ENCODE measurements around the gene LIN7C.

The LIN7C gene

GRCh38 chr11:27506200-27507182 lies at the start of gene LIN7C:
Gene LIN7C (minus strand): TSS chr11:27506769. CDS start chr11:27506752, 17 bp downstream.
- in situ Hi-C loops (cut with MboI; ENCODE audit: low sequenced_read_pairs, unreplicated experiment), result no loop called here
- DNase-seq (ENCODE audit: low spot score), result peak; percentile 94
- no peak for TF ChIP-seq CTCF (IDR thresholded peaks at IDR 0.05; ENCODE audit: borderline replicate concordance, control extremely low read depth, extremely low read depth, insufficient read depth, missing control alignments)

GRCh38 chr11:27555264-27555663 lies 48.7 kb upstream of the LIN7C start:
- no peak for TF ChIP-seq CTCF (IDR thresholded peaks at IDR 0.05; ENCODE audit: borderline replicate concordance, control extremely low read depth, extremely low read depth, insufficient read depth, missing control alignments)
- in situ Hi-C loops (cut with MboI; ENCODE audit: low sequenced_read_pairs, unreplicated experiment), result no loop called here
- DNase-seq (ENCODE audit: low spot score), result no peak

GRCh38 chr11:27553186-27553585 lies 46.6 kb upstream of the LIN7C start:
- no peak for TF ChIP-seq CTCF (IDR thresholded peaks at IDR 0.05; ENCODE audit: borderline replicate concordance, control extremely low read depth, extremely low read depth, insufficient read depth, missing control alignments)
- in situ Hi-C loops (cut with MboI; ENCODE audit: low sequenced_read_pairs, unreplicated experiment), result no loop called here
- DNase-seq (ENCODE audit: low spot score), result no peak

- TF ChIP-seq CTCF (IDR thresholded peaks at IDR 0.05; ENCODE audit: borderline replicate concordance, control extremely low read depth, extremely low read depth, insufficient read depth, missing control alignments), result no peak
- in situ Hi-C loops (cut with MboI; ENCODE audit: low sequenced_read_pairs, unreplicated experiment), result no loop called here
- no peak for DNase-seq (ENCODE audit: low spot score)
These were observed 45.8 kb upstream of the LIN7C start for GRCh38 chr11:27552341-27552740.

- no peak for TF ChIP-seq CTCF (IDR thresholded peaks at IDR 0.05; ENCODE audit: borderline replicate concordance, control extremely low read depth, extremely low read depth, insufficient read depth, missing control alignments)
- in situ Hi-C loops (cut with MboI; ENCODE audit: low sequenced_read_pairs, unreplicated experiment), result no loop called here
- no peak for DNase-seq (ENCODE audit: low spot score)
These were observed 44.6 kb upstream of the LIN7C start for GRCh38 chr11:27551127-27551526.

- TF ChIP-seq CTCF (IDR thresholded peaks at IDR 0.05; ENCODE audit: borderline replicate concordance, control extremely low read depth, extremely low read depth, insufficient read depth, missing control alignments), result no peak
- in situ Hi-C loops (cut with MboI; ENCODE audit: low sequenced_read_pairs, unreplicated experiment), result no loop called here
- no peak for DNase-seq (ENCODE audit: low spot score)
These were observed 39.4 kb upstream of the LIN7C start for GRCh38 chr11:27545946-27546345.

All from GM13976 (cell line).